GM21786 (cell line): ENCODE data around the gene USP19.

ENCODE experiments used
- ATAC-seq: cut with Tn5 transposase; IDR thresholded peaks from one replicate; pipeline ENCODE4 v1.9.1; 2021; ENCODE audit not compliant: unreplicated experiment

The USP19 gene

DNA sequence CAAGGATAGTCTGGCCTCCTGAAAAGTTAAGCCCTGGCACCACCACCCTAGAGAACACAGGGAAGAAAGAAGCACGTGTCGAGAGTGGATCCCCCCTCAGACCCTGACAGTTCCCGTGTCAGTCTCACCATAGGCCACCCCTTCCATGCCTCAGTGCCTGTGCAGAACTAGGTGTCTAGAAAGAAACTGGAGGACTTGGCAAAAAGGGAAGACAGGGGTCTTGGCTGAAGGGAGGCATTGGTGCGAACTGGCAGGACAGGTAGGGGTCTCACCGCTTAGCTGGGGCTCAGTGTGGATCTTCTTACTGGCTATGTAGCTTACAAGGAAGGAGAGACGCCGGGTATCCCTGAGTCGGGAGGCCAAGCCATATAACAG is 16.6 kb downstream of the USP19 start:
- ATAC-seq: no peak

GRCh38 chr3:49100046-49100615 is 20.5 kb downstream of the USP19 start:
- no peak for ATAC-seq

- no peak for ATAC-seq
These were observed 21.6 kb downstream of the USP19 start for GRCh38 chr3:49098910-49099630.

DNA sequence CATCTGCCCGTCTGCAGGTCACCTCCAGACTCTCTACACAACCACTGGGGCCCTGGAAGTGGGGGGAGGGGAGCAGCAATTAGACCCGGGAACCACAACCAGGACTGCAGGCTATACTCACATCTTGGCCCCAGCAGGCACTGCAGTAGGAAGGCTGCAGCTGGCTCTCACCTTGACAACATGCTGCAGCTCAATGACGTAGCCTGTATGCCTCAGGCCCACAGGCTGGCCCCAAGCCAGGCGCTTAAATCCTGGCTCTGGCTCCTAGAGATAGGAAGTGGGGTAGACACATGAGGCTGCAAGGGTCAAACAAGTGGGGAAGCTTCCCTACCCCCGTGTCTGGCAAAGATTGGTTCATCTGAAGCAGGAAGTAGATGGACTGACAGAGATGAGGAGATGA is 22.2 kb downstream of the USP19 start:
- no peak for ATAC-seq

DNA sequence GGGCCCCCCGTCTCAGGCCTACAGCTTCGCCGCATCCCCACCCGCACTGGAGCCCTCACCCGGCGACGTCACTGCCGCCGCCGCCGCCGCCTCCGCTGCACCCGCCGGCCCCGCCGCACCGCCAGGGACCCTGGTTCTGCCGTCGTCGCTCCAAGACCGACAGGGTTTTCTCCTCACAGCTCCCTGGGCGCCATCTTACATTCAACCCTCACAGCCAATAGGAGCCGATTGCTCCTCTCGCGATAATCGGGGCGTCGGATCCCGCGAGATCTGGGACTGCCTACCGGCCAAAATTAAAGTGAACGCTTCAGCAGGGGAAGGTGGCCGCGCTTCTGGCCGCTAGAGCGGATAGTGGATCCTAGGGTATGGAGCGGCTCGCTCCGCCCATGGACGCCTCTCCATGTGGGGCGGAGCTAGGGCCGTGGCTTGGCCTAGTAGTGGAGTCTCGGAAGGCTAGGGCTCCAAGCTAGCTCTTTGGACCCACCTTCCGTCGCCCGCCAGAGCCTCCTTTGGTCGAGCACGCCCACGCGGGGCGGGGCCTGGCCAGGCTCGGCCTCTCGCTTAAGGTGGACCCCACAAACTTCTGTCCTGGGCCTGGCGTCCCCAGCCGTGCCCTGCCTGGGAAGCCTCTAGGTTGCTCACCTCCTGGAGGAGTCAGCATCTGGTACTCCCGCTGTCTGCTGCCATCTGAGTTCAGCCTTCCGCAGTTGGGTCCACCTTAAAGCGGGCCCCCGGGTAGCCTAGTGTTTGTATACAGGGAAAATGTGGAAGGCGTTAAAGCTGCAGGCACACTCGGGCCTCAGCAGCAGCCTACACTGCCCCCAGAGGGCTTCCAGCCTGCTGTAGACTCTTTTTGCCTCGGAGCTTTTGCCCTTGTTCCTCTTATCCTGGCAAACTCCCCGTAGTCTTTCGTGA is 26.5 kb downstream of the USP19 start, which contains the start of gene QRICH1:
Gene QRICH1 (minus strand): TSS at position 219 of the 915 bp plus-strand sequence. CDS start 17,054 bp downstream, outside the sequence.
- ATAC-seq: peak; percentile 82

GRCh38 chr3:49092938-49093852 is 27.4 kb downstream of the USP19 start:
- ATAC-seq: peak; percentile 21

DNA sequence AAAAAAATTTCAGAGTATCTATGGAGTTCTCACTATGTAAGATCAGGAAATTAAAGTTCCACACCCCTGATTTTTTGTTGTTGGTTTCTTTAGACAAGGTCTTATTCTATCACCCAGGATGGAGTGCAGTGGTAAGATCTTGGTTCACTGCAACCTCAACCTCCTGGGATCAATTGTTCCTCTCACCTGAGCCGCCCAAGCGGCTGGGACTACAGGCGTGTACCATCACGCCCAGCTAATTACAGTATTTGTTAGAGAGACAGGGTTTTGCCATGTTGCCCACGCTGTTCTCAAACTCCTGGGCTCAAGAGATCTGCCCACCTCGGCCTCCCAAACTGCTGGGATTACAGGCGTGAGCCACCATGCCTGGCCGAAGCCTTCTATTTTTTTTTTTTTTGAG is 39.2 kb downstream of the USP19 start:
- no peak for ATAC-seq

GRCh38 chr3:49079270-49079669 is 41.4 kb downstream of the USP19 start:
- no peak for ATAC-seq

DNA sequence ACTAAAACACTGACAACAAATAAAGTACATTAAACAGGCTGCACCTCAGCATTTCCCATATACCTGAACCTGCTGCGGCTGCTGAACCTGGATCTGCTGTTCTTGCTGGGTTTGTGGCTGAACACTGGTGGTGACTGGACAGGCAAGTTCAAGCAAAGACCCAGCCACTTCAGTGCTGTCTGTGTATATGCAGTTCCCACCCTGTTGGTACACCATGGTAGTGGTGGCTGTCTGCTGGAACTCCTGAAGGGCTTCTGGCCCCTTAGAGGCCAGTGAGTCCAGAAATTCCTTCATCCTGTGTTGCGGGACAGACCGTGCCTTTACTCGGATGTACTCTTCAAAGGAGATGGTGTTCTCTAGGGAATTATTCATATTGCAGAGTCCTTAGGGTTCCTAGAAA is 44.0 kb downstream of the USP19 start:
- no peak for ATAC-seq

DNA sequence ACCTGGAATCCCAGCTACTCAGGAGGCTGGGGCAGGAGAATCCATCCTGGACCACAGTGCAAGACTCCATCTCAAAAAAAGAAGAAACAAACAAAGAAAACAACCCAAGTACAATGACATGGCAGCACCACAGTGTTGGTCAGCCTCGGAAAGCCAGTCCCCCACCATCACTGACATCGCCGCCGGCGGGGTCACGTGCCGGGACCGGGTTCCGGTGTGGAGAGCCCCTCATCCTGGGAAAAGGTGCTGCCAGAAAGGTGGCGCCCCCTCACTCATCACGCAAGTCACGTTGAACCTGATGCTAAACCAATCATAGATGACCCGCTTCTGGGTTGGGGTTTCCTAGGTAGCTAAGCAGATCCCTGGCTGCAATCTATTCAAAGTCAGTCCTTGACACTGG is 44.5 kb downstream of the USP19 start:
- ATAC-seq: no peak
